GM19438 (cell line): ENCODE results near the gene TRPV6.
A peak's percentile ranks its signal among the peaks of the same experiment; 100 is the strongest.

Experiments used
- ATAC-seq: cut with Tn5 transposase; IDR thresholded peaks from one replicate; pipeline ENCODE4 v1.9.1; 2021; ENCODE audit warnings: low read depth; ENCODE audit not compliant: unreplicated experiment

The TRPV6 gene

DNA sequence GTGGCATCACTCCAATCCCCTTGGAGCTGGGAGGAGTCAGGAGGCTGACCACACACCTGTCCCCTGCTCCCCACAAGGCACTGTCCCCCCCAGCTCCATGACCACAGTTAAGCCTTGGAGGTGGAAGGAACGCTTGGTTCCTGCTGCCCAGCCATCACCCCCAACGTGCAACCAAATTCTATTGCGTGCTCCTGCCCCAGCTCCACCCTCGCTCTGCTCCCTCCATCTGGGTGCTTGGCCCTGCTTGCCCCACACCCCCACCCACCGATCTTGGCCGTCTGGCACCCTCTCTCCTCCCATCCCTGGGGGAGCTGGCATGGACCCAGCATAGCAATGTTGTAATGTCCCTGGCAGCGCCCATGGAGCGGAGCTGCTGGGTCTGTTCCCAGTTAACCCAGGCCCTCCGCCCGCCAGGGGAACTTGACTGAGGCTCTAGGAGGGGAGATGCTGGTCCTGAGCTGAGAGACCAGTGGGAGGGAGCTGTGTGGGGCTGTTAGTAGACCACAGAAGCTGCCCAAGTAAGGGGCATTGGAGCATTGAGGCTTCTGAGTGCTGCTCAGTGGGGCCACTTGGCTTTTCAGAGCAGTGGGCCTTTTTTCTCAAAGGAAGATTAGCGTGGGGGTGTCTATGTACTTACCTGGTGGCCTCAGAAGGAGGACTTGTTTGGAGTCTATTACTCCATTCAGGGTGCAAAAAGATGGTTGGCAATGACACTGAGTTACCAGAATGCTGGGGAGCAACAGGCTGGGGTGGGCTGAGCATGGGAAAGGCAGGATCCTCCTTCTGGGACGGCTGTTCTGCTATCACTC is 29.6 kb downstream of the TRPV6 start:
- no peak for ATAC-seq

DNA sequence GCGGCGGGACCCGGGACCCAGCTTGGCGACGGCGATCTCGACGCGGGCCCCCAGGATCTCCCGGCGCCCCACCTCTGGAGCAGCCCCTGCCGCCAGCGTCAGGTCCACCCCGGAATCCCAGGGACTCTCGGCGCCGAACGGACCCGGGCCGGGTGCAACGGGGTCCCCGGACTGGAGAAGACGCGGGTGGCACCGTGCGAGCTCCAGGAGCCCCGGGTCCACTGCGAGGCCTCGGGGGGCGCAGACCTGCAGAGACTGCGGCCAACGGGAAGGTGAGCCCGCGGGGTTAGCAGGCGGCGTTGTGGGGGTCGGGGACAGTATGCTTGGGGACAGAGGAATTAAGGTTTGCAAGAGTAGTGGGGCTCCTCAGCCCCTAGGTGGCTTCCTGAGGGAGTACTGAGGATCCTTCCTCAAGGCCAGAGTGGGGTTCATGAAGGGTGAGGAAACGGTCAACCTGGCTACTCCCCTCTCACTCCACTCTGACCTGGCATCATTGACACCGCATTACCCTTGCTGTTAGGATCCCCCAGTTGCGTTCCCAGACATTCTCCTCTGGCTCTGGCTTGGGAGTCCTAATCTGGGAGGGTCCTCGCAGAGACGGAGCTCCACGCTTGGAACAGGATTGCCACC is 30.3 kb downstream of the TRPV6 start:
- ATAC-seq, result peak; percentile 13

DNA sequence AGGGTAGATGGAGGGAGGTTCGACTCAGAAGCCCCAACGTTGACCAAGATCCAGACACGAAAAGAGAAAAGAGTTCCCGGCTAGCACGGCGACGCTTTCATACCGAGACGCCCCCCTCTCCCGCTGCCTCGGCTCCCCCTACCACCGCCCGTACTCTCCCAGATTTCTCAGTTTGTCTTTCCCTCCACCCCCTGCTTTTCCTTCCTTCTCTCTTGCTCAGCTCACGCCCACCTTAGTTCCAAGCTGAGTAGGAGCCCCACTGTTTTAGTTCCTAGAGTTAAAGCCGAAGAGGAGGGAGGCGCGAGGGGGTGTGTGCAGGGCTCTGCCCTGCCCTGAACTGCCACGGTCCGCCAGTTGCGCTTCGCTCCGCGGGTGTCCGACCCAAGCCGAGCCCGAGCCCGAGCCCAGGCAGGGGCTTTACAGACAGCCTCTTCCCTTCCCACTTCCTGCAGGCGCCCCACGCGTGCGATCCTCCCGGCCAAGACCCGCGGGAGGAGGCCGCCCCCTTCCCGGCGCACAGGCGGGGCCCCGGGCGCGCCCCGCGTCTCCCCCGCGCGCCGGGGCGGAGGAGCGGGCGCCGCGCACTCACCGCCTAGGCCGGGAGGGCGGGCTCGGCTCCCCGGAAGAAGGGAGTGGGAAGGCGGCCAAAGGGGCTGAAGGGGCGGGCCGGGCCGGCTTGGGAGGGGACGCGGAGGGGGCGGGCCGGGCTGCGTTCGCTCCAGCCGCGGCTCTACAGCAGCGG is 31.0 kb downstream of the TRPV6 start, which contains the start of gene EPHB6:
EPHB6 (plus strand) TSS at position 705 of the 742 bp plus-strand sequence. CDS start 8,152 bp downstream, outside the sequence.
- peak; percentile 57 for ATAC-seq

DNA sequence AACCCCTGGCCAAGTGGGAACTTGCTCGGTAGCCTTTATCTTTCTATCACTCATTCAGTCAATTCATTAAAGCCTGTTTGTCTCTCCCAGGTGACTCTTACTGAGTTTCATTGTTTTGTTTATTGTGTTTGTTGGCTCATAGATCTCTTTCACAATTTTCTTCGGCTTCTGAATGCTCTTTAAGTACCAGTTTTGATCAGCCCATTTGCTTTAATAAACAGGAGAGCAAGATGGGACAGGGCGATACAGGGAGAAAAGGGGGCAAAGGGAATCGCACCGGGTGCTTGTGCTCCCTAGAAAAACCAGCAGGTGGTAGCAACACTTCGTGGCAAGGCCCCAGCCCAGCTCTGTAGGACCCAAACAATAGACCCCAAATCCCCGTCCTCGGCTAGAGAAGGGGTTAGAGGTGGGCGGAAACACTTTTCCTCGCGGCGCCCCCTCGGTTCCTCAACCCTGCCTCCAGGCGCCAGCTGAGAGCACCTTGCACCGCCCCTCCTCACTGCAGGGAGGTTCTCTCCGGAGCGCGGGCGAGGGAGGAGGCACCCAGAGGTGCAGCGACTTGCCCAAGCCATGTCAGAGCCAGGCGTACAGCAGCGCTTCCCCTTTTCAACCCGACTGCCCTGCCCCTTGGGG is 31.7 kb downstream of the TRPV6 start:
- peak; percentile 81 for ATAC-seq

DNA sequence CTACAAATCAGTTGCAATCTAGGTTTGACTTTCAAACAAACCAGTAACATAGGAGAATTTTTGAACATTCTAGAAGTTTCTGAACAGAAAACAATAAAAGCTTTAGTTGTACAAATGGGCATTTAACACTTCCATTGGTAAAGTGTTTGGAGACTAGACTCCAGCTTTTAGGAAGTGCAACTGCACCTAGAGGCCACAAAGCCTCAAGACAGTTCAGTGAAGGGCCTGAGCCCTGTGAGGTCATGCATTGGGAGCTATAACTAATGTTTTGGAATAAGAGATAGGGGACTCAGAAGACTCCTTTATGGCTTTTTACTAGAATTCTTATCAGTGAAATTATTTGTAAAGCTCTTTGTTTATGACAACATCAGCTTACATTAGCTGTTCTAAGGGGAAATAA is 33.6 kb downstream of the TRPV6 start:
- no peak for ATAC-seq

GRCh38 chr7:142851269-142851668 is 34.3 kb downstream of the TRPV6 start:
- no peak for ATAC-seq

GRCh38 chr7:142847353-142847752 is 38.2 kb downstream of the TRPV6 start:
- no peak for ATAC-seq

DNA sequence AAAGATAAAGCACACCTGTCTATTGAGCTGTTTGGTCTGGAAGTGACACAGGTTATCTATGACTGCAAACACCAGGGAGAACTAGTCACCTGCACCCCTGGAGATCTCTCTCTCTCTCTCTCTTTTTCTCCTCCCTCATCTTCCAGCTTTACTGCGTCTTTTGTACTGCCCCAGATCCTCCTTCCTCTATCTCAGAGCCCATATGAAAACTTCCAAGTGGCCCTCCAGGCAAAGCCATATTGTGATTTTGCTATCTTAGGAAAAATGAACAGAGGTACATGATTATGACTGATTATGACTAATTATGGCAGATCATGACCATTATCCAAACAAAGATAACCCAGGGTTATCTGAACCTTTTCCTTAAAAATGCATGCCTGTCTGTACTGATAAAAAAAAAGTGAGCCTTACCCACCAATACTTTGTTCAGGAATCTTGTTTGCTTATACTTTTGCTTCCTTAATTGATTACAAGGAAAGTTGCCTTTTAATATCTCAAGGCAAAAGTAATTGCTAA is 43.2 kb downstream of the TRPV6 start:
- no peak for ATAC-seq

DNA sequence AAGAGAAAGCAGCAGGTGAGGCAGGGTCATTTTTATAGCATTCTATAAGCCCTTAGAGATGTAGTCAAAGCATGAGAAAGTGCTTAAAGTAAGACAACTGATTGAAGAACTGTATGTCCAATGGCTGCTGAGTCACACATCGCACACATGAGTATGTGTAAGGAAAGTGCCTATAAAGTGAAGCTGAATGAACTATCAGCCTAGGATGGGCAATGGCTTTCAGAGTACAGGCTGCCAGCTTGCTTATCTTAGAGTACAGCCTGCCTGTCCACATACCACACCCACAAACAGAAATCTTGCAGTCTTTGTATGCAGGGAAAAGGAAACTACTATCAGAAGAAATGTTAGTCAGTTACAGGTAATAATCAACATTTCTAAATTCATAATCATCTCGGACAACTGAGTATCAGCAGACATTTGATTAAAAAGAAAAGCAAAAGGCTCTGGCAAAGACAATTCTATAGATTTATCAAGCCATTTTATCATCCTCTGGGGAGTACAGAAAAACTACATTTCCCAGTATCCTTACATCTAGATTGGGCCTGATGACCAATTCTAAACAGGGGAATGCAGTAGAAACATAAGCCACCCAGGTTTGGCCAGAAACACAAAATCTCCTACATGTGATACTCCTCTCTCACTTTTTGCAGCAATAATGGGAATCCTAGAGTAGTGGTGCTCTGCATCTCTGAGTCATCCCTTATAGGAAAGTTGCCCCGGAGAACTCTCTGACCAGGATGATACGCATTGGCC is 46.9 kb downstream of the TRPV6 start:
- ATAC-seq, result no peak

DNA sequence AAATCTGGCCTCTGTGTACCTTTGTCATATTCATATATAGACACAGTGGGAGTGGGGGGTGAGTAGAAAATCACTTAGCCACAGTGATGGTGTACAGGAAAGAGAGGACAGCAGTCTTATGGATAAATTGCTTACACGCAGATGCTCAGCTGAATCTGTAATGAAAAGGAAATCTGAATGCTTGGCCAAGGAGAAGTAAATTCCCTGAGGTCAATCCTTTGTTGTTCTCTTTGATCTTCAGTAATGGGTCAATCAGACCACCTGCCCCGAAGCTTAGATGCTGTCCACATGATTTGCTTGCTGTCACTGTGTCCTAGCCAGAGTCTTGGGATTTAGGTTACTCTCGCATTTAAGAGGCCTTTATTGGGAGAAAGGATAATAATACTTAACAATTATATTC is 49.1 kb downstream of the TRPV6 start:
- no peak for ATAC-seq

- ATAC-seq, result no peak
Measured at GRCh38 chr7:142835487-142835886, 50.1 kb downstream of the TRPV6 start.

DNA sequence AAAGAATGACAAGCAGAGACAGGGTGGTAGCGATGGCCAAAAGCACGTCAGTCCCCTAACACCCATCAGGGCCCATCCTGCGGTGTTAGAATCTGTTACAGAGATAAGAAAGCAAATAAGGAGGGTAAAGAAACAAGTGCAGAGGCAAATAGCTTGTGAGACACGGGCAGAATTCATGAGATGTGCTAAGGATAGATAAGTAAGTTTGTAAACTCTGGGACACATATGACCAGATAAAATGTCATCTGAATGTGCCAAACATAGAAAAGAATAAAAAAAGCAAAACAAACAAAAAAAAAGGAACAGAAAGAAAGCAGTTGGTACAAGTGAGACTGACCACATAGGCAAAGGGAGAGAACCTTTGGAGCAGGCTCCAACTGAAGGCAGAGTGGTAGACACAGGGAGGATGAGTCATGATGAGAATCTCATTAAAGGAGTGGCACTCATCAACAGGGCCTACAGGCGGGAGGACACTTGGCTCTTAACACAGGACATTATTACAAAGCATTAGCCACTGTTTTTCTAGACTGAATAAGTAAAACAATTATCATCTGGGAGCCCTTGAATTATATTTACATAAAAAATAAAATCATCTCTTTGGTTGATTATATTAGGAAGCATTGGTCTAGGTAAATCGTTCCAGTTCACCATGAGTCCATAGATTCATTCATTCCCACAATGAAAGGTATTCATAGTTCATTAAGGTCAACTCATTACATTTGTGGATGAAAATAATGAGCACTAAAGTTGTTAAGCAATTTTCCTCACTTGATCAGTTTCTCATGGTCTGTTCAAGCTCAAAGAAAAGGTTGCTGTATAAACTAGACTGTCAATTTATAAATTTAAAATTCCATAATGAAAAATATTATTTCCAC is 52.1 kb downstream of the TRPV6 start:
- ATAC-seq, result peak; percentile 73

DNA sequence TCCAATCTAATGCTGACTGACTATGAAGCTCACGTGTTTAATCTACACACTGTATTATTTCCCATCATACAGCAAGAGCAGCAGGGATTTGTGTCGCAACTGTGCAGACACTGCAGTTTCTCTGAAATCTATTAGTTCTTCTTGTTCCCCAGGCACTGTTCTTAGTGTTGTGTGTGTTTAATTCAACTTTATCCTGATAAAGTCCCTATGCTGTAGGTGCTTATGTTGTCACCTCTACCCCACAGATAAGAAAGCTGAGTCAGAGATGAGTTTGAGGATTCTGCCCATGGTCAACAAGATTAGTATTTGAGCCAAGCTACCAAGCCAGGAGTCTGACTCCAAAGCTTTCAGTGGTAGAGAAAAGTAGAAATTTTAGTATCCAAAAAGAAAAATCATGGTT is 53.1 kb downstream of the TRPV6 start:
- no peak for ATAC-seq

GRCh38 chr7:142827951-142828500 is 57.5 kb downstream of the TRPV6 start:
- no peak for ATAC-seq

GRCh38 chr7:142822714-142823113 is 62.8 kb downstream of the TRPV6 start:
- no peak for ATAC-seq
